HG02970 (cell line): ENCODE data around the gene PPP1R3F.

Source experiments
- ATAC-seq: cut with Tn5 transposase; IDR thresholded peaks from one replicate; pipeline ENCODE4 v1.9.1; 2021; ENCODE audit warnings: mild to moderate bottlenecking, moderate library complexity, moderate number of reproducible peaks; ENCODE audit not compliant: unreplicated experiment, low FRiP score

Gene PPP1R3F

GRCh38 chrX:49247916-49248811 is 21.4 kb upstream of the PPP1R3F start:
- no peak for ATAC-seq

GRCh38 chrX:49249071-49249470 is 20.5 kb upstream of the PPP1R3F start:
- ATAC-seq = no peak

GRCh38 chrX:49249616-49250015 is 20.0 kb upstream of the PPP1R3F start:
- ATAC-seq = no peak

GRCh38 chrX:49250066-49250465 is 19.5 kb upstream of the PPP1R3F start:
- ATAC-seq = no peak

GRCh38 chrX:49250578-49250977 is 19.0 kb upstream of the PPP1R3F start:
- ATAC-seq = no peak

GRCh38 chrX:49251325-49251724 is 18.3 kb upstream of the PPP1R3F start:
- ATAC-seq = no peak

GRCh38 chrX:49254639-49255038 is 15.0 kb upstream of the PPP1R3F start:
- ATAC-seq = no peak

GRCh38 chrX:49256268-49256995 is 13.2 kb upstream of the PPP1R3F start:
- no peak for ATAC-seq

GRCh38 chrX:49257074-49257790 is 12.4 kb upstream of the PPP1R3F start:
- ATAC-seq = no peak

- ATAC-seq = no peak
These were observed 11.5 kb upstream of the PPP1R3F start for GRCh38 chrX:49257846-49258748.

- no peak for ATAC-seq
These were observed 10.9 kb upstream of the PPP1R3F start for GRCh38 chrX:49258749-49259124.

- ATAC-seq = no peak
These were observed 9.2 kb upstream of the PPP1R3F start for GRCh38 chrX:49260221-49260985.

- no peak for ATAC-seq
These were observed 7.0 kb upstream of the PPP1R3F start for GRCh38 chrX:49262603-49263002.

GRCh38 chrX:49263631-49264030 is 6.0 kb upstream of the PPP1R3F start:
- ATAC-seq = no peak

- no peak for ATAC-seq
These were observed 5.1 kb upstream of the PPP1R3F start, which contains the start of gene FOXP3 for GRCh38 chrX:49264460-49264859. FOXP3 (minus strand) TSS chrX:49264710; CDS start chrX:49258505, 6,205 bp downstream.

- no peak for ATAC-seq
These were observed 2.8 kb upstream of the PPP1R3F start for GRCh38 chrX:49266523-49267445.

GRCh38 chrX:49268702-49269009 is 937 bp upstream of the PPP1R3F start:
- no peak for ATAC-seq

GRCh38 chrX:49269010-49269766 is 405 bp upstream of the PPP1R3F start:
- ATAC-seq = peak; percentile 81
